ENCODE measurements around the gene ALOX5AP.

The ALOX5AP gene

DNA sequence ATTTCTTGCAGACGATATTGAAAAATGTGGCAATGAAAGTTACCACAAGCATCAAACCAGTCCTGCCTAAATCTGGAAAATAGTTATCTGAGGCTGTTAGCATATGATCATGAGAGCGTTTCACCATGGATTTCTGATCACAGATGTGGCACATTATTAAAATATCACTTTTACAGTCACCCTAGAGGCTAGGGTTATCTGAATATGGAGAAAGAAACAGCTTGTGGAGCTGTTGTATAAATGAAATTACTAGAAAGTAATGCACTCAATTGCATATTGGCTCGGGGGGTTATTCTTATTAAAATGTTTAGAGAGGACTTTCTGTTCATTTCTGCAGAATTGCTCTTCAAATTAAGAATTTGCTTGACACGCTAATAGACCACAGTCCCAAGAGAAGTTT is 35.6 kb downstream of the ALOX5AP start:
- no peak for DNase-seq

DNA sequence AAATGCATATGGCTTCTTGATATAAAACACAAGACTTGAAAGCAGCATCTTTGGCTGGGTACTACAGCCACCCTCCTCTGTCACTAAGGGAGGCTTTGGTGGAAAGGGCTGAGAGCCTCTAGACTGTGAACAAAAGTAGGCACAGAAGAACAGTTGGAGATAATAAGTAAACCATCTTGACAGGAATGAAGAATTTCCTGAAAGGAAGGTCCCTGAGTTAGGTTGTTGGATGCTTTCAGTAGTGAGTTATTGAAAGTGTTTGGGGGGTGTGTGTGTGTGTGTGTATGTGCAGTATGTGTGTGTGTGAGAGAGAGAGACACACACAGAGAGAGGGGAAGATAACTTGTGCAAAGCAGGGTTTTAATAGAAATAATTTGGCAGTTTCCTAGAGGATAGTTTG is 38.2 kb downstream of the ALOX5AP start:
- no peak for DNase-seq

GRCh38 chr13:30774214-30774730 is 38.9 kb downstream of the ALOX5AP start:
- DNase-seq = peak; percentile 11 to 23

DNA sequence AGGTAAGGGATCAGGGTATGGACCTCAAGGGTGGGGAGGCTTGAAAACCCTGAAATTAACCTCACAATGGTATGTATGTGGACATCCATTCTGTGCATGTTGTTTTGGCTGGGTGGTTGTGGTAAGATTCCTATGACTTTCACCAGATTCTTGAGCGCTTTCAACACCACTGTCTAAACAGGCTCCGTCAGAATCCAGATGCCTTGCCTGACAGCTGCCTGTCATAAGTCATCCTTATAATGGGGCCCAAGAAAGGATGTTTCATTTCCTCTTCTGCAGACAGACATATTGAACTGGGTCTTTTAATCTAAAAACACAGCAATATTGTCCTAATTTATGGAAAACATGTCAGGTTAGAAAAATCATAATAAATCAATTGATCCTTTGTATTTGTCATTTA is 41.3 kb downstream of the ALOX5AP start:
- no peak for DNase-seq

- no peak for DNase-seq
Measured at GRCh38 chr13:30779016-30779415, 43.7 kb downstream of the ALOX5AP start.

GRCh38 chr13:30779608-30780007 is 44.3 kb downstream of the ALOX5AP start:
- no peak for DNase-seq

GRCh38 chr13:30780338-30780981 is 45.1 kb downstream of the ALOX5AP start:
- DNase-seq = no peak

DNA sequence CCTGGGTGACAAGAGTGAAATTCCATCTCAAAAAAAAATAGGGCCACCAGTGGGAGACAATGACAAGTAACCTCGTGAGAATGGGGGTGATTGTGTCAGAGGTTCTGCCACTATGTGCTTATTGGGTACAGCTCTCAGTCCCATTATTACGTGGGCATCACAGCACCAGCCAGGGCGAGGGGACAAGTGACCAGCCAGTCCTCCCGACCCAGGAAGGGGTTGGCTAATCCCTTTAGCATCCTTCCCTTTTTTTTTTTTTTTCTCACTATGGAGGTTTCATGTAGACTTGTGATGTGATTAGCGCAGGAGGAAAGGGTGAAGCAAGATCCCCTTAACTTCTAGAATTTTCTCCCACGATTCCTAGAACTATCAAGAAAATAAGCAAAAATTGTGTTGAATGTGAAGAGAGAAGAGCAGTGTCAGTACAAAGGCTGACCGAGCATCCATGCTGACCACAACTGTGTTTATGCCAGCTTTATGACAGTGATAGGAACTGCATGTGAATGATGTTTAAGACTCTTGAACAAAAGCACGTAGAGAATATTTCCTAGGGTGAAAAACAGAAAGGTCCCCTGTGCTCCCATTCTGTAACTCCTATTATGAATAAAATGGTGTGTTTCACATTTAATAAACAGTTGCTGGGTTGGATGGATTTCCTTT is 50.0 kb downstream of the ALOX5AP start:
- DNase-seq = no peak

DNA sequence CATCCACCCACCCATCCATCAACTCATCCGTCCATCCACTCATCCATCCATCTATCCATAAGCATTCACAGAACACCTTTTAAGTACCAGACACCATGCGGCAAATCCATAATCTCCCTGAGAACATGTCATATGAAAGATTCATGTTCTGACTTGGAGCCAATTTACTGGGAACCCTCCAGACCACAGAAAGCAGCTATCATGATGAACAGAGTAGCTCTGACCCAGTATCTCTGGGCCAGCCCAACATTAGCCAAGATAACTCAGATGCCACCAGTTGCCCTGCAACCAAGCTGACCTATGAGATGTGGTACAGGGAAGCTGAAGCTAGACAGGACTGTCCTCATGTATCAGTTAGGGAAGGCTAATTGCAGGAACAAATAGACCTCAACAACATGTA is 51.3 kb downstream of the ALOX5AP start:
- no peak for DNase-seq

DNA sequence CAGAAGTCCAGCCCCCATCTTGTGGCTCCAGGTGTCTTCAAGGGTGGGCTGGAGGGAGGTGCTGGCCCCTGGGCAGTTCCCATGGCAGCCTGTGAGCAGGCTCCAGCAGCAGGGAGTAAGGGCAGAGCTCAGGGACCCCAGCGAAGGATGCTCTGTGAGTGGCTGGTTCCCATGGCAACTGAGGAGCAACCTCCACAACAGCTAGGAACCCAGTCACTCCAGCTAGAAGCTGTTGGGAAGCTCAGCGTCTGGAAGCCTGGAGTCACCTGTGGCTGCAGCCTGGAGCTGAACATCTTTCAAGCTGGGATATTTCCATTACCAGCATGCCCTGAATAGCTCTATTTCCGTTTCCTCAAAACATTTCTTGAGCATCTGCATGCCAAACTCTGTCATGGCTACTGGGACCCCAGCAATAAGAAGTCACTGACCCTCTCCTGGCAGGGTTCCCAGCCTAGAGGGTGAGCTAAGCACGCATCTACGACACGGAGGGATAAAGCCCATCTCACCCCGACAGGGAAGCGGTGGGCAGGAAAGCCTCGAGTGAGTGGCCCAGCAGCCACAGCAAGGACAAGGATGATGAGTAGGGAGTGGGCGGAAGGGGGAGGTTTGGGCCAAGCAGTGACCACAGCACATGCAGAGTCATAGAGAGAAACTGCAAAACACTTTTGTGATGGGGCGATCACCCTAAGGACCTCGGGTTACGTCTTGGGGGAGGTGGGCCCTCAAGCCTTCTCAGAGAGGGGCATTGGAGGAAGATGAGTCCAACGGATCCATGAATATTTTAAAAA is 52.6 kb downstream of the ALOX5AP start:
- DNase-seq = no peak

- no peak for DNase-seq
Measured at GRCh38 chr13:30789166-30789862, 54.0 kb downstream of the ALOX5AP start.

DNA sequence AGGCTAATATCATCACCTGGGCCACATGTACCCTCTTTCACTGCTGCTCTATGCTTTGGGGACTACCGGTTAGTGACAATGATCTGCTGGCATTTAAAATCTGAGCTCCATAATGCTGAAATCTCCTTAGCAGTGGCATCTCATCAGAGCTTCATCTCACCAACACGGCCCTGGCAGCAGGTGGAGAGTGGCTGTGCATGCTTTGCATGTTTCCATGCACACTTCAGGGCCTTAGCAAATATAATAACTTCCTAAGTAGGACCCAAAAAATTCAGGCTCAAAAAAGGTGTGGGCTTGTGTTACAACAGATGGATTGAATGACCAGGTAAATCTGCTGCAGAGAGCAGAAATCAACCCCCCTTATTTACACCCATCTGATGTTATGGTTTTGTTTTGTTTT is 55.2 kb downstream of the ALOX5AP start:
- no peak for DNase-seq

- no peak for DNase-seq
Measured at GRCh38 chr13:30791354-30792001, 56.1 kb downstream of the ALOX5AP start.

GRCh38 chr13:30792285-30793000 is 57.1 kb downstream of the ALOX5AP start:
- no peak for DNase-seq

- no peak for DNase-seq
Measured at GRCh38 chr13:30796132-30796572, 60.8 kb downstream of the ALOX5AP start.

- DNase-seq = peak; percentile 25 to 40
Measured at GRCh38 chr13:30796631-30797601, 61.6 kb downstream of the ALOX5AP start.

DNA sequence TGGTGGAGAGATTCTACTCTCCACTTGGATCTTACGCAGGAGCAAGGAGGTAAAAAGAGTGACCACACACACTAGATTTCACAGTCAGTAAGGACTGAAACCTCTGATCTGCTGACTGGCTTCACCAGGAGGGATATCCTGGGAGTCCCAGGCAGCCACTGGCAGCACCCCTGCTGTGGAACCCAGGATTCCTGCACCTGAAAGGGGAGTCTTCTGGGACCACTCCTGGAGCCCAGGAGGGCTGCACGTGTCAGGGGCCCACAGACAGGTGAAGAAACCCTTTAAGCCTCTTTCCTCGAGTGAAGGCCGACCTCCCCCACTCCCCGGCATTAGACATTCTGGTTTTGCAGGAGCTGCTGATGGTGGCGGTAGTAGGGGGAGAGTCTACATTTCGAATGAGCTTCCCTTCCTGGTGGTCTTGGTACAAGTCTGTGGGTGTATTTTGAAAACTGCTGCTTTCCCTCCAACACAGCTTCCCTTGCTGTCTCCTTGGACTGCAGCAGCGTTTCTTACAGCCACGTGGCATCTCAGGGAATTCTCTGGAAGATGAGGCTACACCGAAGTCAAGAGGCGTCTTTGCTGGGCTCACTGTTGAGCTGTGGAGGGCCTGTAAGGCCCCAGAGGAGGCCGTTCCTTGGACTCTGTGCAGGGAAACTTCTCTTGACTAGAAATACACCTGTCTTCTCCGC is 62.6 kb downstream of the ALOX5AP start:
- no peak for DNase-seq

- no peak for DNase-seq
Measured at GRCh38 chr13:30798776-30799355, 63.5 kb downstream of the ALOX5AP start.

DNA sequence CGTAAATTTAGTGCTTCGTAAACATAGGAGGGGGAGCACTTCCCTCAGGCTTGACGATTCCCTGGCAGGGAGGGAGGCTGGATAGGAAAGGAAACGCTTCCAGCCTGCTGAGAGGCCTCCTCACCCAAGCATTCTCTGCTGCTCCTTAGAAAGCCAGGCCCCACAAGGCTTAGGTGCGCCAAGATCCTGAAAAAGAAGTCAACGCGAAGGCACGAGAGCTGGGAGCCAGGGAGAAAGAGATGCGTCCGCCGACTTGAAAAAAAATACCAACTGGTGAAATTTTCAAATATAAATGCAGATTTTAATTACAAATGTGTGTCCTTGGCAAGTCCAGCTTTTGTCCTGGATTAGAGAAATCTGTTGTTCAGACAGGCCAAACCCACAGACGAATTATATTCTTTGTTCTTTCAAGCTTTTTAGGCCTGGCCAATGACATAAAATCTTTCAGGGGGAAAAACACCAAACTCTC is 64.0 kb downstream of the ALOX5AP start:
- DNase-seq = no peak
